Thoracic aorta (tissue), 2 donors: ENCODE data around the gene FSTL3. TPM values are rescaled to one million over a fixed set of nuclear protein-coding genes. Genes with fewer than 3 reads are reported as not detected.

Experiments
- ATAC-seq: fragments of 150-250 bp; one replicate; pipeline ENCODE4 v1.8.0; 2017; ENCODE audit warnings: low read depth; ENCODE audit not compliant: insufficient number of reproducible peaks, low FRiP score
- DNase-seq: peaks from one replicate; pipeline ENCODE4 v3.0.0-alpha.2; 2020; ENCODE audit warnings: low spot score
- H3K27ac ChIP-seq, 2 donors: fragments of 200-600 bp; sonication (generic); 1 replicate in 1 of 2; 2 replicates in 1 of 2; pipeline ENCODE4 v1.5.1; 2016; ENCODE audit warnings: mild to moderate bottlenecking in 2 of 2, moderate library complexity in 2 of 2
- H3K27me3 ChIP-seq: fragments of 200-600 bp; sonication (generic); replicated peaks from 2 replicates; pipeline ENCODE4 v1.6.0; 2016; ENCODE audit warnings: mild to moderate bottlenecking; ENCODE audit not compliant: insufficient read depth
- H3K36me3 ChIP-seq: fragments of 200-600 bp; sonication (generic); one replicate; pipeline ENCODE4 v1.5.1; 2016
- H3K4me1 ChIP-seq, 2 donors: fragments of 200-600 bp; sonication (generic); 1 replicate in 1 of 2; 2 replicates in 1 of 2; pipeline versions ENCODE4 v1.5.1 to v1.6.0; 2016; ENCODE audit warnings: low read depth in 2 of 2, mild to moderate bottlenecking in 1 of 2; ENCODE audit not compliant: control insufficient read depth in 1 of 2
- H3K4me3 ChIP-seq: fragments of 200-600 bp; sonication (generic); 2 replicates; pipeline ENCODE4 v1.5.1; 2016; ENCODE audit warnings: mild to moderate bottlenecking
- H3K9me3 ChIP-seq: fragments of 200-600 bp; sonication (generic); 2 replicates; pipeline ENCODE4 v1.5.1; 2016
- total RNA-seq, 2 donors: library from RNA; depleted of rRNA; stranded (reverse); fragments of >200 nt; gene quantifications; one replicate each; pipeline versions ENCODE4 v1.1.0 to v1.2.3, GENCODE V29; 2016
- TF ChIP-seq, protein P1 (sequence below): fragments of 200-600 bp; sonication (generic); IDR thresholded peaks from one replicate; pipeline ENCODE4 v1.5.1; 2019; ENCODE audit warnings: antibody characterized with exemption

FSTL3 gene
- total RNA-seq, 2 donors from 2014 or later = 361 to 595 TPM

- Histone ChIP-seq H3K4me1 (peaks cover 4 to 8% of the 10 kb centered on the region in 2 donors), H3K9me3 (no peaks in the 10 kb centered on the region), H3K36me3 (no peaks in the 10 kb centered on the region), H3K4me3 (peak within 1 kb of the TSS; percentile 80), H3K27ac (peak within 1 kb of the TSS in 1 of 2 donors; percentile 34), H3K27me3 (no peaks in the 10 kb centered on the region)
- TF ChIP-seq, protein P1, sequence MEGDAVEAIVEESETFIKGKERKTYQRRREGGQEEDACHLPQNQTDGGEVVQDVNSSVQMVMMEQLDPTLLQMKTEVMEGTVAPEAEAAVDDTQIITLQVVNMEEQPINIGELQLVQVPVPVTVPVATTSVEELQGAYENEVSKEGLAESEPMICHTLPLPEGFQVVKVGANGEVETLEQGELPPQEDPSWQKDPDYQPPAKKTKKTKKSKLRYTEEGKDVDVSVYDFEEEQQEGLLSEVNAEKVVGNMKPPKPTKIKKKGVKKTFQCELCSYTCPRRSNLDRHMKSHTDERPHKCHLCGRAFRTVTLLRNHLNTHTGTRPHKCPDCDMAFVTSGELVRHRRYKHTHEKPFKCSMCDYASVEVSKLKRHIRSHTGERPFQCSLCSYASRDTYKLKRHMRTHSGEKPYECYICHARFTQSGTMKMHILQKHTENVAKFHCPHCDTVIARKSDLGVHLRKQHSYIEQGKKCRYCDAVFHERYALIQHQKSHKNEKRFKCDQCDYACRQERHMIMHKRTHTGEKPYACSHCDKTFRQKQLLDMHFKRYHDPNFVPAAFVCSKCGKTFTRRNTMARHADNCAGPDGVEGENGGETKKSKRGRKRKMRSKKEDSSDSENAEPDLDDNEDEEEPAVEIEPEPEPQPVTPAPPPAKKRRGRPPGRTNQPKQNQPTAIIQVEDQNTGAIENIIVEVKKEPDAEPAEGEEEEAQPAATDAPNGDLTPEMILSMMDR = no peak
- ATAC-seq (peak; percentile 74), DNase-seq (peak; percentile 80)
These were observed 36.7 kb upstream of the FSTL3 start, which contains the start of gene FGF22 for GRCh38 chr19:639253-640160. TSS of gene FGF22 (plus strand) at chr19:639879. CDS start at chr19:639926, 47 bp downstream.

DNA sequence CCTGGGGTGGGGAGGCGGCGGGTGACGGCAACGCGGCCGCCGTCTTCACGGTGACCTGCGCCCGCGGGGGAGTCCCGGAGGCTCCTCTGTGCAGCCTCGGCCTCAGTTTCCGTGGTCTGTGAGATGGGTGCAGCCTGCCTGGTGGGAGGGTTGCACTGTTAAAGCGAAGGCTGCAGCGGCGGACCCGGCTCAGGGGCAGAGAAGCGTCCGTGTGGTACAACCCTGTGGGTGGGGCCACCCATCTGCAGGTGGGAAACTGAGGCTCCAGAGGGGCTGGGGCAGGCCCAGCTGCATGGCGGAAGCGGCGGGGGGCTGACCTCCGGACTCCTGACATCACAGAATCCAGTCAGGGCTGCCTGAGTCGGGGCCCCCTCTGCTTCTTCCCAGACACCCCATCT lies 36.0 kb upstream of the FSTL3 start:
- no peak for ATAC-seq
- Histone ChIP-seq H3K27ac (no peak overlapping the region), H3K27me3 (no peaks in the 10 kb centered on the region)

DNA sequence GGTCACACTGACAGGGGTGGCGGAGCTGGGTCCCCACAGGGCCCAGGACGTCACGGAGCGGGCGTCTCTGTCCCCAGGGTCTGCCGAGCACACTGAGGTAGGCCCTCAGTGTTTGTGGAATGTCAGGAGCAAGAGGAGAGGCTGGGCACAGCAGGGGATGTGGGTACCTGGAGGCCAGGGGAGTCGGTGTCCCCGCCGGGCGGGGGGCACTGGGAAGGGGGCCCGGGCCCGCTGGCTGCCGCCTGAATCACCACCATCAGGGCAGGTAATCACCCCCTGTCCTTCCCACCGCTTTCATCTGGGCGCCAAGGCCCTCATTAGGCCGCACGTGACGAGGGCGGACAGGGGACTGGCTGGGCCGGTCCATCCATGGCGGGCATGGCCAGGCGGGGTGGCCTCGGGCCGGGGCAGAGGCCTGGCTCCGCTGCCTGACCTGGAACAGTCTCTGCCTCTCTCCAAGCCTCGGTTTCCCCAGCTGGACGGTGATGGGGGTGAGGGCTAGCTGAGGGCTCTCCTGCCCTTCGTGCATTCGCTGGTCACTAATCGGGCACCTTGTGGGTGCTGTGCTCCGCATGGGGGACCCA lies 35.5 kb upstream of the FSTL3 start:
- DNase-seq (no peak), ATAC-seq (no peak)
- TF ChIP-seq, protein P1 = no peak
- Histone ChIP-seq H3K36me3 (no peaks in the 10 kb centered on the region), H3K4me3 (no peak overlapping the region), H3K27me3 (no peaks in the 10 kb centered on the region), H3K4me1 (peaks cover 4 to 8% of the 10 kb centered on the region in 2 donors), H3K27ac (no peak overlapping the region), H3K9me3 (no peaks in the 10 kb centered on the region)

More for the DNA sequence above, 36.0 kb upstream of the FSTL3 start:
- DNase-seq = no peak
- Histone ChIP-seq H3K4me3 (peak overlapping the region; percentile 80), H3K36me3 (no peaks in the 10 kb centered on the region), H3K9me3 (no peaks in the 10 kb centered on the region), H3K4me1 (peaks cover 4 to 8% of the 10 kb centered on the region in 2 donors)
- TF ChIP-seq, protein P1 = no peak

DNA sequence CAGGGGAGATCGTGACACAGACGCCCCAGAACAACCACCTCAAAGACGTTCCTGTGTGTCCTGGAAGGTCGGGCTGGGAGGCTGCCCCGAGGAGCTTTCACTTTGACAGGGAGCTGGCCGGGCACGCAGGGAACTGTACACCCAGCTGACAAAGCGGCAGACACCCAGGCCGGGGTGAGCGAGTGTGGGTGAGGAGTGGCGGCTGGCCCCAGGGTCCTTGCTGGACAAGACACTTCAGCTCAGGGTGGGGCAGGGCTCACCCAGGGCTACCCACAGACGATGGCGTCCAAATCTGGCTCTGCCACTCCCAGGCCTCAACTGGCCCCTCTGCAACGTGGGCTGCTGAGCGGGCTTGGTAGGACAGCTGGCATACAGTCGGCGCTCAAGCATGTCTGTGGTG lies 34.5 kb upstream of the FSTL3 start:
- ATAC-seq = no peak
- Histone ChIP-seq H3K4me1 (peaks cover 4 to 8% of the 10 kb centered on the region in 2 donors), H3K36me3 (peaks cover 6% of the 10 kb centered on the region), H3K9me3 (no peaks in the 10 kb centered on the region), H3K4me3 (no peak overlapping the region), H3K27ac (no peak overlapping the region), H3K27me3 (no peaks in the 10 kb centered on the region)
- DNase-seq = no peak
- TF ChIP-seq, protein P1 = no peak
